GM19043 (cell line): Measurements from ENCODE around the gene OR51B6.
"Not testable (repeated sequence)": the region's sequence is repeated elsewhere in the genome, so short reads cannot be mapped to it uniquely, and the experiment has no call there.

ENCODE experiments used
- ATAC-seq: cut with Tn5 transposase; IDR thresholded peaks from one replicate; pipeline ENCODE4 v1.9.1; 2021; ENCODE audit warnings: low read depth; ENCODE audit not compliant: unreplicated experiment

Gene OR51B6

GRCh38 chr11:5363679-5364078 is 12.4 kb downstream of the OR51B6 start:
- no peak for ATAC-seq

- ATAC-seq = no peak
Observed at GRCh38 chr11:5364214-5364613, 12.9 kb downstream of the OR51B6 start.

- not testable (repeated sequence) for ATAC-seq
Observed at GRCh38 chr11:5366365-5366764, 15.1 kb downstream of the OR51B6 start.

- ATAC-seq = no peak
Observed at GRCh38 chr11:5366856-5367255, 15.5 kb downstream of the OR51B6 start.

GRCh38 chr11:5367448-5368074 is 16.3 kb downstream of the OR51B6 start:
- ATAC-seq = no peak

GRCh38 chr11:5368502-5369043 is 17.3 kb downstream of the OR51B6 start:
- ATAC-seq = peak; percentile 53

- peak; percentile 59 for ATAC-seq
Observed at GRCh38 chr11:5369789-5370188, 18.5 kb downstream of the OR51B6 start.

GRCh38 chr11:5380740-5381342 is 29.5 kb downstream of the OR51B6 start:
- ATAC-seq = peak; percentile 86

- ATAC-seq = no peak
Observed at GRCh38 chr11:5383576-5383975, 32.3 kb downstream of the OR51B6 start, which contains the start of gene OR51M1. OR51M1 (plus strand) TSS chr11:5383812; CDS start chr11:5389399, 5,587 bp downstream.

GRCh38 chr11:5384335-5384734 is 33.0 kb downstream of the OR51B6 start:
- ATAC-seq = no peak

GRCh38 chr11:5390210-5390609 is 38.9 kb downstream of the OR51B6 start:
- ATAC-seq = no peak

GRCh38 chr11:5394091-5394490 is 42.8 kb downstream of the OR51B6 start:
- ATAC-seq = no peak

- no peak for ATAC-seq
Observed at GRCh38 chr11:5398936-5399335, 47.6 kb downstream of the OR51B6 start.
